GM19025 (cell line): ENCODE results near the gene ACSL6.

ENCODE experiments used
- ATAC-seq: cut with Tn5 transposase; IDR thresholded peaks from one replicate; pipeline ENCODE4 v1.9.1; 2021; ENCODE audit warnings: mild to moderate bottlenecking, low read depth, moderate library complexity; ENCODE audit not compliant: unreplicated experiment

Gene ACSL6

GRCh38 chr5:132001647-132002561, 9.6 kb downstream of the ACSL6 start:
- ATAC-seq, result no peak

- ATAC-seq, result no peak
Observed at GRCh38 chr5:132000677-132001453, 10.6 kb downstream of the ACSL6 start.

GRCh38 chr5:132000241-132000490, 11.3 kb downstream of the ACSL6 start:
- ATAC-seq, result no peak

DNA sequence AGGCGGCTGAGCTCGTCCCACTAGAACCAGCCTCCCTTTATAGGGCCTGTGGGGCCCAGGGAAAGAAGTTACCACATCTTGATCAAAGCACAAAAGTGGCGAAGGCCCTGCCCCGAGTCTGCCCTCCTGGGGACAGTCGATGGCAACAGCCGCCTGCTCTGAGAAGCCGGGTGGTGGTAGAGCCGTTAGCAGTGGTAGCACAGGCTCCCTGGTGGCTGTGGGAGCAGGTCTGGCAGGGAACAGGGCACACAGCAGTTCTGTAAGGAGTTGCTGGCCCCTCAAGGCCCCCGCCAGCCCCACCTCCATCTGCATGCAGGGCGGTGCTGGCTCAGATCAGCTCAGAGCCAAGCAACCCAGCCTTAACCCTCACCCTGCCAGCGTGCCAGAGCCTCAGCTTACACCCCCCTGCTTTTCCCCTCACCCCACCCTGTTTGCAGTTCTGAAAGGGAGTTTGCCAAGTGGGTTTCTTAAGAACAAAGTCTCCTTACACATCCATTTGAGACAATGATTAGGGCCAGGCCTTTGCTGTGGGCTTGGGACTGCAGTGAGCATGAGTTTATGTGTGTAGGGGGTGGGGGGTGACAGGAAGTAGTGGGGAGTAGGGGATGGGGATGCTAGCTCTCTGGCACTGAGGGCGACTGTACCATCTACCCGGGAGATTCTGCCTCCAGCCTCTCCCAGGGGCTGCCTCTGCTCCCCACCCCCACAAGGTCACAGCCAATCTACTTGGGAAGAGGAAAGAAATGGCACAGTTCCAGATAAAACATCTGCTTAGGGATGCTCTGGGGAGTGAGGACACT, 11.8 kb downstream of the ACSL6 start:
- no peak for ATAC-seq

DNA sequence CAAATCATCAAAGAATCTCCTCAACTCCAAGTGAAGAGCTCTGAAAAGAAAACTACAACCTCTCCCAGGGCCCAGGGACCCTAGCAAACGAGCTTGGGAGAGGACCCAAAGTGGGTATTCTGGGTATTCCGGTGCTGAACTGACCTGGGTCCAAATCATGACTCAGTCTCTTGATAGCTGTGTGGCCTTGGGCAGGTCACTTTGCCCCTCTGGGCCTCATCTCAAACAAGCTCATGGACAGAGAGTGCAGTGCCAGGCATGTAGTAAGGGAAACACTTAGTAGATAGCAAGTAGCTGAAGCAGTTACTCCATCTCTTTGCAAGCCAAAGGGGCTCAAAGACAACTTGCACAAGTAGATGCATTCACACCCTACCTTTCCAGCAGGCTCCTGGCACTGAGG, 12.4 kb downstream of the ACSL6 start:
- ATAC-seq, result no peak

GRCh38 chr5:131998431-131999040, 12.9 kb downstream of the ACSL6 start:
- no peak for ATAC-seq

GRCh38 chr5:131997727-131998117, 13.7 kb downstream of the ACSL6 start:
- no peak for ATAC-seq

DNA sequence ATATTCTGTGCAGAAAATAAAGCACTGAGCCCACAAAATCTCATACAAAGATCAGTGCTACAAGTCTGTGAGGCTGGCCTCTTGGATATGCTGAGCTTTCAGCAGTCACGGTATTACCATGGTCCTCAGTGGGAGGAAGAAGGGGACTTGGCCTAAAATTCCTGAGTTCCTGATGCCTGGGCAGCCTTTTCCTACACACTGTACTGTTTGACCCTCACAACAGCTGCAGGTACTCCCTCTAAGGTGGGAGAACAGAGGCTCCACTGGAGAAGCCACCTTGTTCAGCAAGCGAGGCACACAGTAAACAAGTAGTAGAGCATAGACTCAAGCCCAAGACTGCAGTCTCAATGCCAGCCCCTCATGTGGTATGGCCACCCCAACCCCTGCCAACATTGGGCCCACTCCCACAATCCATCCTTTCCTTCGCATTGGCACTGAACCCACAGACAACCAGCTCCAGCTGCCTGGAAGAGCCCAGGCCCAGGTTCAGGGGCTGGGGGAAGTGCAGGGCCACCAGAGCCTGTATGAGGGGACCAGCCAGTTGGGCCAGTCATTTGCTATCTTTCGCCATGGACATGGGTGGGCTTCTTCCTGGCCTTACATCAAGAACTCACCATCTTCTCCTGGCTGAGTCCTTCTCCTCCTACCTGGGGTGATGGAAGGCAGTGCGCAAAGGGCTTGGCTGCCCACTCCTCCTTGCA, 14.3 kb downstream of the ACSL6 start:
- no peak for ATAC-seq

DNA sequence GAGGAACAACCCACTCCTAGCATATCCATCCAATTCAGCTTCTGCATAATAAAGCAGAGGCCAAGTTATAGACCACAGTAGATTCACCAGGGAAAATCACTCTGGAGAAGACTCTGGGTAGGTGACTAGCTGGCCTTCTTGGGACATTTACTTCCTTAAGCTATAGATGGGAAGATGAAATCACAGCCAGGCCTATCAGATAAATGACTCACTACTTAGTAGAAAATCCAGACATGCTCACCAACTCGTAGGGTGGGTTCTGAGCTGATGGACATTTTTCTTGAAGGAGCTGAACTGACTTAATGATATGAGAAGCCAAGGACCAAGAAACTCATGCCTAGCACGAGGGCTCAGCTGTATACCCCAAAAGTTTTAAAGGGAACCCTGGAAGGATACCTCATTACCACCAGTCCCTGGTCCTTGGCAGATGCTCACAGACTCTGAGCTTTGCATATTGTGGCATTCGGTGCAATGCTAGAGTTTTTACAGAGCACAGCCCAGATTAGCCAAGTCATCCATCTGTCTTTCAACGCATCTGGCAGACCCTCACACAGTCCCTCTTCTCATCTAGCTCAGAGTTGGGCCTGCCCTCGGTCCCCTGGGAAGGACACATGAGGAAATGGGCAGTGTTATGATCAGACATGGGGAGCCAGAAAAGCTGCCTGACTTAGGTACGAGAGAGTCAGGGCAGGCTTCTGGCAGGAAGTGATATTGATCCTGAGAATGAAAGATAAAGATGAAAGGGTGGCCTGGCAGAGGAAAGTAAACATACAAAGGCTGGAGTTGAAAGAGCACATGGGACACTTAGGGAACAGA, 15.0 kb downstream of the ACSL6 start:
- no peak for ATAC-seq

DNA sequence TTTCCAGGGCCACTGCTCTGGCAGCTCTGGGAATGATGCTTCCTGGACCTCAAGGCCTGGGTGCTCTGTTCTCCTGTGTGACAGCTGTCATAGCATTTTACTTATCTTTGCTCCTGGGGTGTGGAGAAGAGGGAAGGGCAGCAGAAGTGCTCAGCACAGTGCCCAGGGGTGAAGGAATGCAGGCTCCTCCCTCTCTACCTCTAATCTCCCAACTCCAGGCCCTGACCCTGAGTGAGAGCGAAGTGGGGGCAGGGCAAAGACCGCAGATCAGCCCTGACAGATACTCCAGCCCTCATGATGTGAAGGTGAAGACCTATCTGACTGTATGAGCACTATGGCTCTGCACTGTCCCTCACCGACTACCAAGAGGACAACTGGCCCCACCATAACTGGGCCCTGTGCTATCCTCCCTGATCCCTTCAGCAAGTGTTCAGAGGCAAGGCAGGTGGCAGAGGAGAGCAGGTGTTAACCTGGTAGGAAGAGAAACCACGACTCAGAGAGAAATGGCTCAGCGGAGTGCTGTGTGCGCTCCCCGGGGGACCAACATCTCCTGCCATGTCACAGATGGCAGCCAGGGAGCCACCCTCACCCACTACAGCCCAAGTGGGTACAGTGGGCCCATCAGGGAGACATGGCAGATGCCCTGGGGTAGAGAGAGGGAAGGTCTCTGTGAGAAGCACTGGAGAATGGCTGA, 16.8 kb downstream of the ACSL6 start:
- ATAC-seq, result no peak

DNA sequence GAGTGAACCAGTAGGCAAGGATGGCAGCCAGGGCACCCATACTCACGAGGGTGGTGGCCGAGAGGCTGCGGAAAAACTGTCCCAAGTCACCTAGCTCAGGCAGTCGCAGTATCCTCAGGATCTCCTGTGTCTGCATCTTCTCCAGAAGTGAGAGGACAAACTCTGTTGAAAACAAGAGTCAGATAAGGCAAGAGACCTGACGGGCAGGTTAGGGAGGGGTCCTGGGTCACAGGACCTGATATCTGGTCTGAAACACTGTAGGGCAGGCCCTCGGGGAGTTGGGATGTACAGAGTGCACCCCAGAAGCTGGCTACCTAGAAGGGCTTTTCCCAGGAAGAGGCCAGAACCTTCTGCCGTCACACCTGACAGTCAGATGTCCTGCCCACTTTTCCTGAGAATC, 17.4 kb downstream of the ACSL6 start:
- no peak for ATAC-seq

DNA sequence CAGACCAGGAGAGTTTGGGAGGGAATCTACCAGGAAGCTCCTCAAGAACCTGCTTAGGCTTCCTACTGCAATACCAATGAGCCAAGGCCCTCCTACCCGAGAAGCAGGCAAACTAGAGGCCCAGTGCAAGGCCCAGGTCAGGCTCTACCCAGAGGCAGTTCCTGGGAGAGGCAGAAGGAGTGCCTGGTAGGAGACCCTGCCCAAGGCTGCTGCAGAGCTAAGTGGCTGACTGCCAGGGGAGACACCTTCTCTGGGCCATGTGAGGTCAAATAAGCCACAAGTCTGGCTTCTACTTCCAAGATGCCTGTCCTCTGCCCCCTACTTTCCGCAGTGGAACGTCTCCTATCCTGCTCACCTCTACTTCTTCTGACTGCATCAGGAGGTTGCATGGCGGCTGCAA, 17.8 kb downstream of the ACSL6 start:
- ATAC-seq, result no peak

DNA sequence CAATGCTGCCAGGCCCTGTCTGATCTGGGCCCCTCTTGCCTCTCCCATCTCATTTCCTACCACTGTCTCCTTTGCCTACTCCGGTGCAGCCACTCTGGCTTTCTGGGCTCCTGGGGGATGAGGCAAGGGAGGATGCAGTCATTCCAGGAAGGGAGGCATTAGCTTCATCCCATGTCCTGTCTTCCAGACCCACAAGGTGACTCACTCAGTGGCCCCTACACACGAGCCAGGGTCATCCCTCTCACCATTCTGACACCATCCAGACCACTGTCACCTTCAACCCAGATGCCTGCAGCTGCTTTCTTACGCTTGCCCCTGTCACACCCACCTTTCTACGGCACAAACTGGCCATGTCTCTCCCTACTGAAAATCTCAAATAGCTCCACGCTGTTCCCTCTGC, 19.1 kb downstream of the ACSL6 start:
- ATAC-seq, result no peak

- ATAC-seq, result no peak
Observed at GRCh38 chr5:131991593-131992324, 19.7 kb downstream of the ACSL6 start.

DNA sequence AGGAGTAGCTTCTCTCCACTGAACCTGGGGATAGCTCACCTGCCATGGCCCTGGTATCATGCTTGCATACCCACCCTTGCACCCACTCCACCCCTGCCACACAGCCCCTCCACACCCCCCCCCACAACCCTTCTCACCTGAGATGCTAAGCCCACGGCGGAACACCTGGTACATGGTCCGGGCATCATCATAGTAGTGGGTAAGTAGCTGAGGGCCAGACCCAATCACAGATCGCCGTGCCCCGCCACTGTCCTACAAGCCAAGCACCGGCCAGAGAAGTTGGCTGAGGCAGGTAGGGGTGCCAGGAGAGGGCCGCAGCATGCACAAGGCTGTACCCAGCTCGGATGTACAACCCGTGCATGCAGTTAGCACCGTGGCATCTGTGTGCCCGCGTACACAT, 20.7 kb downstream of the ACSL6 start:
- ATAC-seq, result no peak

- ATAC-seq, result no peak
Observed at GRCh38 chr5:131988601-131989000, 22.9 kb downstream of the ACSL6 start.

DNA sequence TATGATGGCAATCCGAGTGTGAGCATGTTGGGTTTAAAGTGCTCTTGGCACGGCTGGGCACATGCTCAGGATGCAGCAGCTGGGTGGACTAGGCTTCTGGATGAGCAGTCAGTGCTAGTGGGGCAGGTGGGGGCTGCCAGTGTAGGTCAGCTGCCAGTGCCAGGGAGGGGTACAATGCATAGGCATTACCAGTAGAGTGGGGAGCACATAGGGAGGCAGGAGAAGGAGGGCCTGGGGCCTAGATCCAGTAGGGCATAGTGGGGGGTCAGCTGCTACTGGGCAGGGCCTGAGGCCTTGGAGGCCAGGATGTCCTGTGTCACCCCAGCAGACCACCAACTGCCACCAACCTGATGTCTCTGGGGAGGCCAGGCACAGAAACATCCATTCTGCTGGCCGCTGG, 24.2 kb downstream of the ACSL6 start:
- no peak for ATAC-seq
